NCI-H1048 (cell line): ENCODE data around the gene FBXL17.

ENCODE experiments used
- DNase-seq: peaks from one replicate; lab custom pipeline; 2025; lab: John Stamatoyannopoulos, UW

FBXL17 gene

DNA sequence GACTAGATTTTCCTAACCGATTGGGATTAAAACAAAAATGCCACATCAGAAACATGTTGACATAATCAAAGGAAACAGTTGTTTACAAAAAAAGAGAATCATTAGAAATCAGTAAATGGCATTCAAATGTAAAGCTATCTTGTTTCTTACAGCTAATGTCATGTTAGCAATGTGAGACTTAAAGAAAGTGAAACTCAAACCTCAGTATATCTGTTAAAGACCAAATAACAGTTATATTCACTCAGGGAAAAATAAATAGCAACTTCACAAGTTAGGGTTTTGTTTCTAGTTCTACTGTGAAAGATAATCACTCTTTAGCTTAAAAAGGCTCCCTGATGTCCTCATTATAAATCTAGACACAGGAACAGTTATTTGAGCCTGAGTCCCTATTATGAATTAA lies 521.9 kb downstream of the FBXL17 start:
- DNase-seq: no peak

DNA sequence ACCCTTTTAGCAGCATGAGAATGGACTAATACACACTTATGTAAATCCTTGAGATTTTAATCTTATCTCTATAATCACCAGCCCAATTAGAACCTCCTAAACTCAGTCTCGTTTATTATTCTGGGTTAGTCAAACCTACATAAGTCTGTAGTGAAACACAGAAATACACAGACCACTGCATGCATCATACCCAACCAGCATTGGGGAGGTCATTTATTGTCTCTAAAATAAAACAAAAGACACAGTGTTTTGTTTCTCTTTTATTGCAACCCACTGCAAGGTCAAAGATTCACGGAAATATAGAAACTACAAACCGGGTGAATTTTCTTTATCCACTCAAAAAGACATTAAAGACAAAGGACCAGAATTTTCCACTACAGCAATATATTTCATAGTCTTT lies 523.1 kb downstream of the FBXL17 start:
- DNase-seq: no peak

DNA sequence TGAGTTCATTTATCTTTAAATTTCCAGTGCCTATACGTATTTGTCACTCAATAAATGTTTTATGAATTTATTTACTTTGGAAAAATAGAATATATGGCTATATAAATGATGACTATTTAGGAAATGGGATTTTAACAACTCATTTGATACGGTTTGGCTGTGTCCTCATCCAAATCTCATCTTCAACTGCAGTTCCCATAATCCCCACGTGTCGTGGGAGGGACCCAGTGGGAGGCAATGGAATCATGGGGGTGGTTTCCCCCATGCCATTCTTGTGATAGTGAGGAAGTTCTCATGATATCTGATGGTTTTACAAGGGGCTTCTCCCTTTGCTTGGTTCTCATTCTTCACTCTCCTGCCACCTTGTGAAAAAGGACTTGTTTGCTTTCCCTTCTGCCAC lies 523.6 kb downstream of the FBXL17 start:
- no peak for DNase-seq

DNA sequence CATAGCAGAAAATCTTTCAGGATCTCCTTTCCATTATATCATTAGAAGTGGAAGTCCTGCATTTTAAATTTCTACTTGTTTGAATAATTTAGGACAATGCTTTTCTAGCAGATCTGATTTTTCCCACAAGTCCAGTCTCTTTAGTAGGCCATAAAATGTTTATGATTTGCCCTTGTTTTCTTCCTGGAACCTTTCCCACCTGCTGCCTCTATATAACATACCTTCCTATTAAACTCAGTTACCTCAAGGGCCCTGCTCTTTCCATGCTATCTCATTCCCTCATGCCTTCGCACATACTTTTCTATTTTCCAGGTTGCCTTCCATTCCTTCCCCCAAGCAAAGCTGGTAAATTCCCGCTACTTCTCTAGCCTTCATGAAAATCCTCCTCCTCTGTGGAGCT lies 524.1 kb downstream of the FBXL17 start:
- no peak for DNase-seq

DNA sequence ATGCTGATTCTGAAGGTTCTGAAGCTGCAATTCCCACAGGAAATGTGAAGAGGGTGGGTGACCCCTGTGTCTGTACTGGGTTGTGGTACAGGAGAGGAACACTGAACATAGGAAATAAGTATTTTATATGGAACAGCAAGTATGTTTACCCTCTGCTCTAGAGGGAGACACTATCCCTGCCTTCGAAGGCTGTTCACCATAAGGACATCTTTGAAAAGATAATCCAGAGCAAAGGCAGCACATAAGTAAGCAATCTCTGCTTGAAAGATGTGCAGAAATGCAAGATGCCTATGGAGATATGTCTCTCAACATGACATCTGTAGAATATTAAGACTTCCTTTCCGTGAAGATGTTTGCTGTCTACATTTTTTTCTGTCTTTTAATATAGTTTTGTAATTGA lies 526.7 kb downstream of the FBXL17 start:
- no peak for DNase-seq

DNA sequence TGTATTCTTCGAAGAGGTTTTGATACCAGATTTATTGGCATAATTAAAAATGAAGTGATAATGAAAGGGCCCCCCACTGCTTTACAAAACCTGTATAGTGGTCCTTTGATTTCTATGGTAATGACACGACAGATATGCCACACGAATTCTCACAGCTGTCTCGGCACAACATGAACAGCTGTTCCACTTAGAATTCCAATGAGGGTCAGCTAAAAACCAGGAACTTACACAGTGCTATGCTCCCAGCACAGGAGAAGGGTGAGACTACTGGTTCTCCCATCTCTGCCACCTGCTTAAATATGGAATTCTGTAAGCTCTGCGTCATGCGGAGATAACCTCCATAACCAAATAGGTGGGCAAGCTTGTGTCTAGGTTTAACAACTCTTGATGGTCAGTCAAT lies 528.2 kb downstream of the FBXL17 start:
- no peak for DNase-seq

DNA sequence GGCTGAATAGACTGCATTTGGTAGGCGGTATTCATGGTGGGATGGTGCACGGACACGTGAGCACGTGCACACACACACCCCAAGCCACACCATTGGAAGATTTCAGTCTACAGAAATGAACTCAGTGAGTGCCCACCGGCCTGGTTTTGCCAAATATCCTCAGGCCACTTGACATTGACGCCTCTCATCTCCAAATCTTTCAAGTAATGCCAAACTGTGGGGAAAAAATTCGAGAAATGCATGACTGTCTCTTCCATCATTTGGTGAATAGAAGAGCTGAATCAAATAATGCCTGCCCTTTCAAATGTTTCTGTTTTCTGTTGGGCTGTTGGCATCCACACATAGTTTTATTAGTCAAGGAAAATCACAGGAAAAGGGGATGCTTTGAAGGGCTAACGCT lies 528.9 kb downstream of the FBXL17 start:
- no peak for DNase-seq

DNA sequence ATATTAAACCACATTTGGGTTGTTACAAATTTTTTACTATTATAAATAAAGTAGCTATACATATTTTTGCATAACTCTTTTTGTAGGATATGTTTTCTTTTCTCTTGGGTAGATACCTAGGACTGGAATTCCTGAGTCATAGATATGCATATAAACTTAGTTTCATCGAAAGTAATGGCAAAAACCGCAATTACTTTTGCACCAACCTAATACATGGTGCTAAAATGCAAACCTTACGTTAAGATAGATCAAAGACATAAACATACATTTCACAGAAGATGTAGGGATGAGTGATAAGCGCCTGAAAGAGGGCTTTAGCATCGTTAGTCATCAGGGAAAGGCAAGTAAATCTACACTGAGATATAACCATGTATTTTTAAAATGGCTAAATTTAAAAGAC lies 532.8 kb downstream of the FBXL17 start:
- no peak for DNase-seq

DNA sequence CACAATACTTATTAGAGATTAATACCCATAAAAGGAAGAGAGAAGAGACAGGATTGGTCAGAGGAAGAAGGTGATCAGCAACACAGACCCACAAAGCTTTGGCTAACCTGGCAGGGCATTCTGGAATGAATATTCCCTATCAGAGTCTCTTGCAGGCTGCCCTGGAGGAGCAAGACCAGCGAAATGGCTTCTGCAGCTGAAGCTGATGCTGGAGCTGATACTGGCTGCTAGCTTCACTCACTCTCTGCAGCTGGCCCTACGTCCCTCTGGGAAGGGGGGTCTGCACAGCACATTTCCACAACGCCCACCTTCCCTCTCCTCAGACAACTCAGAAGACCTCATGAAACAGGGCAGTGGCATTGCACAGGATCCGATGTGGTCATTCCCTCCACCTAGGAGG lies 541.3 kb downstream of the FBXL17 start:
- no peak for DNase-seq

DNA sequence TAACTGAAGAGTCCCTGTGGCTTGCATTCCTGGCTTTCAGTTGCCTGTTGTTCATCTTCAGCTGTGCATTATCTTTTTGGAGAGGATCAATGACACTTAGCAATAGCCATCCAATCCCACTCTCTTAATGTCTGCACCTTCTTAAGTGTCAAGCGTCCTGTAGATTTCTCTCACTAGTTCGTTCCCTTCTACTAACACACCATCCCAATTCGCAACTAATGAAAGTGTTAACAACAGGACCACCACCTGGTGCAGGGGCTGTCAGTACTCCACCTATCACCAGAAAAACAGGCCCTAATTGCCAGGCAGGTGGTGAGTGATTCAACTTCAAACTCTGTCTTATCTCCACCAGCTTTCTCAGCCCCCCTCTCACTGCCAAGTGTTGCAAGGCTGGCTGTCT lies 541.7 kb downstream of the FBXL17 start:
- DNase-seq: no peak

DNA sequence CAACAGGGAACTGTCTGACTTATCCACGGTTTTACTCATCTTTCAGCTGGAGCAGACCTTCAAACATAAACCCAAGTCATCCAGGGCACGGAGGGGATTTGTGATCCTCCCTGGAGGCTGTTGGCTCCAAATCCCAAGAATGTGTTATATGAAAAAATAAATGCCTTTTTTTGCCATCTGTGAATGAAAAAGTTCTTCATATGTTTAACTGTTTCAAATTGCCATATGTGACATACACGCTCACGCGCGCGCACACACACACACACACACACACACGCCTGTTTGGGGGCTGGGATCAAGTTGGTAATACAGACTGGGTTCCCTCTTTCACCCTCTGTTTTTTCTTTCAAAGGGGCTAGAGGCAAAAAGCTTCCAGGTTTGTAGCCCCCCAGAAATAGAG lies 546.8 kb downstream of the FBXL17 start:
- DNase-seq: no peak

DNA sequence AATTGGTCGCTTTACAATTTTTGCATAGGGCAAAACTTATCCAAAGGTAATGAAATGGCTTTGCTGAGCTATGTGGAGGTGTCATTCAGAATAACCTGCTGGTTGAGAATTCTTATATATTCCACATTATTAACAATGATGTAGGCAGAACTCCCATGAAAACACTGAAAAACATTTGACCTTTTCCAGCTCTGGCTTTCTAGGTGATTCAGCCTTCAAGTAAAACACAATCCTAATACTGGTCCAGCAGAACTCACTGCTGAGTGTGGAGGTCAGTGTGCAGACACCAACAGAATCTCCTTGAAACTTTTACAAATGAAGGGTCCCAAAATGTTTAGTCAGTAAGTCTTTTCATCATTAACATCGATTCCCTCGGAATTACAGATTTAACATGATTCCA lies 549.2 kb downstream of the FBXL17 start:
- no peak for DNase-seq

DNA sequence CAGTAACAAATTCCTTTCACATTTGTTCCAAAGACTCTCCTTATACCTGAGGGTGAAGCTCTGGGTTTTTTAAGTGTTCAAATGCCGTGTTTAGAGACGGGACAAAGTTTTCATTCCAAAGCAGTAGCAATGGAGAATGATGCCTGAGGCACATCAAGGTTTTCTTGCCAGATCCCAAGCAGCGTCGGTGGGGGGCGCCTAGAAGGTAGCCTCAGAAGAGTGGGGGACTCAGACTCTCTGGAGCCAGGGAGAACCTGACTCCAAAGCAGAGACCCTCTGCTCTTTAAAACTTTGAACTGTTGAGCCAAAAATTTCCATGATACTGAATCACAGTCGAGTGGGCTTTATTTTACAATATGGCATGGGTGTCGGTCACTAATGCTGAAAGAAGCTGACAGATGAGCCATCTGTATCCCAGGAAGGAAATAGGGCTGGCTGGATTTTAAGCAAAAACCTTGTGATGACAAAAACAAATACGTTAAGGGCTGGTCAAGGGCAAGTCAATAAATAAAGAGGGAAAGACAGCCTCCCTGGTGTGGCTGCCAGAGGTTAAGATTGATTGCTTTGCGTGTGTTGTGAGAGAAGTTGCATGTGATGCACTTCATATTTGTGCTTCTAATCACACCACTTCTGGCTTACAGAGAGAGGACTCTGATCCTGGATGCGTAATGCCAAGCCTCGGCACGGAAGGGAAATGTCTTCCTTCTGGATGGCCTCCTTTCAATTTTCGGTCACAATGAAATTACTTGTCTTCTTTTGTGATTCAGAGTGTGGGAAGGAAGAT lies 550.1 kb downstream of the FBXL17 start:
- no peak for DNase-seq

DNA sequence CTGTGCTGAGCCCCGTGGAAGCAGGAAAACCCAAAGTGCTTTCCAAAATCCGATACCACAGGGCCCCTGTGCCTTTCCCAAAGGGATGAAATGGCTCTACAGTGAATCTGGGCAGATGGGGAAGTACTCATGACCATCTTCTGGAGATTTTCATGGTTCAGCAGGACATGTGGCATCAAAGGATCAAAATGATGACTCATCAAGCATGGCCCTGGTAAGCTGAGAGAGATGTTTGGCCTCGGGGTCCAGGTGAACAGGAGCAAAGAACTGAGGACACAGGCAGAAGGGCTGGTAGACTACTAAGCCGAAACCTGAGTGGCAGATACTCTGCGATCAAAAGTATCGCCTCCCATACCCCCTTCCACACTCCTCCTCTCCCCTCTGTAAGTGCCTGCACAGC lies 551.1 kb downstream of the FBXL17 start:
- DNase-seq: no peak

DNA sequence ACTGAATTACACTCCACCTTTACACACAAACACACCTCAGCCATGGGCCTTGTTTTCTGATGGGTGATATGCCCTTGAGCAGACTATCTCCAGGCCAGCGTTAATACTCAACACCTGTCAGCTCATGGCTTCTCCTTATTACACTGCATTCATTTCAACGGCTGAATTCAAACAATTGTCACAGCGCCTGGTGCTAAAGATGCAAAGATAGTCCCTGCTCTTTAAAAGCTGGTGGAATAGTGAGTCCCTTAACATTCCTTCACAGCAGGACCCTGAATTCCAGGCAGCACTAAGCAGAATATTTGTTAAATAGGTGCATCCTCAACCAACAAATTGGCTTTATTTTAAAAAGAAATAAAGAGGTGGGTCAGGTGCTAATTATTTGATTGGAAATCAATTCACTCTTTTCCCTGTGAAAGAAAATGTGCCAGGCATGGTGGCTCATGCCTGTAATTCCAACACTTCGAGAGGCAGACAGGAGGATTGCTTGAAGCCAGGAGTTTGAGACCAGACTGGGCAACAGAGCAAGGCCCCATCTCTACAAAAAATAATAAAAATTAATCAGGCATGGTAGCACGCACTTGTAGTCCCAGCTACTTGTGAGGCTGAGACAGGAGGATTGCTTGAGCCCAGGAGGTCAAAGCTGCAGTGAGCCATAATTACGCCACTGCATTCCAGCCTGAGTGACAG lies 555.4 kb downstream of the FBXL17 start:
- DNase-seq: no peak

DNA sequence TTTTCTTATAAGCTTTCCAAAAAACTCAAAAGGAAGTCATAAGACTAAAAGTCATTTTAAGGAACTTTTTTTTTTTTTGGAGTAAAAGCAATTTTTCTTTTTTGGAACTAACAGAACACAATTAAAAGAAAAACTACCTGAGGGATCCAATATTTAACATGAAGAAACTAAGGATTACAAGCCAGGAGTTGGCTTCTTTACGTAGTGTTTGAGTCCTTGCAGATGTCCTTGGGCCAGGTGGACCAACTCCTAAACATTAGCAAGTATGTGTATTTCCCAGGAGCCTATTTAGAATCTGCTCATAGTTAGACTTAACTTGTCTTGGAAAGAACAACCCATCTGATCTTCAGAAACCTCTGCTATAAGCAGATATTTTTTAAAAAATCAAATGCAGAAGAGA lies 557.1 kb downstream of the FBXL17 start:
- no peak for DNase-seq

DNA sequence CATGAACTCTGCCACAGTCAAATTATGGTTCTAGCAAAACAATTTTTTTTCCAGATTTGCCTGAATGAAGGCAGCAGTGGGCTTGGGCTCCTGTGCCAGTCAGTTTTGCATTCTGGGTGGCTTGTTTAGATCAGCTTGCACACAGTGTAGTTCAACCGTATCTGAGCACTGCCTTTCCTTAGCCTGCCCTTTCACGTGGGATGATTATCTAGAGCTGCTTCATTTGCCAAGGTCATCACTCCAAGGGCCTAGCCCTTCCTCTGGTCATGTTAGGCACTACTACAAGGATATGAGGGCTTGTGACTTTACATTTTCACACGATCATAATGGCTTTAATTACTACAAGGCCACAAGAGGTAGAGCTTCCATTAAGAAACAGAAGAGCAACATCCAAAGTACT lies 560.6 kb downstream of the FBXL17 start:
- DNase-seq: no peak

DNA sequence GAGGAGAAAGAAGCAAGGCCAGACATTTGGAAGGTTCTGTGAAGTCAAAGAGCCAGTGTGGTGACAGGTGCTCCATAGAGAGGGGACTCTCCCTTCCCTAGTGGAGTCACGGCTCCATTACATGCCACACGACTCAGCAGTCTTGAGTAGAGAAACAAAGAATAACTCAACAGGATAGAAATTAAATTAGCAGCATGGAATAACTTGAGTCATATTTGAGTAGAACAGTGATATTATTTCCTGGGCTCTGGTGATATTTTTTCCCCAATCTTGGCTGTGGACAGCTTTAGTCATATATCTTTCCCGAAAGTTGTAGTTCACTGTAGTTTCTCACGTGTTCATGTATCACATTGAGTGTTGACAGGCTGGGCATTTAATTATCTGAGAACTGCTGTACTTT lies 561.5 kb downstream of the FBXL17 start:
- no peak for DNase-seq

DNA sequence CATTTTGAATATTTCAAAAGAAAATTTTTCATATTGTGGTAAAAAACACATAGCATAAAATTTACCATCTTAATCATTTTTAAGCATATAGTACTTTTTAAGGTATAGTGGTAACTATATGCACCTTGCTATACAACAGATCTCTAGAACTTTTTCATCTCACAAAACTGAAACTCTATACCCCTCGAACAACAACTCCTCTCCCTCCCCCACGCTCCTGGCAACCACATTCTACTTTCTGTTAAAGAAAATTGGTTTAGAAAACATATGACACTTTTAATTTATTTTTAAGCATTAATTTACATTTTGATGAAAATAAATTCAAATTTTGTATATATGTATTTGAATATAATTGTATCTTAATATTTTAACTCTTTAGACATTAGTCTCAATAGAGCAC lies 563.9 kb downstream of the FBXL17 start:
- DNase-seq: no peak

DNA sequence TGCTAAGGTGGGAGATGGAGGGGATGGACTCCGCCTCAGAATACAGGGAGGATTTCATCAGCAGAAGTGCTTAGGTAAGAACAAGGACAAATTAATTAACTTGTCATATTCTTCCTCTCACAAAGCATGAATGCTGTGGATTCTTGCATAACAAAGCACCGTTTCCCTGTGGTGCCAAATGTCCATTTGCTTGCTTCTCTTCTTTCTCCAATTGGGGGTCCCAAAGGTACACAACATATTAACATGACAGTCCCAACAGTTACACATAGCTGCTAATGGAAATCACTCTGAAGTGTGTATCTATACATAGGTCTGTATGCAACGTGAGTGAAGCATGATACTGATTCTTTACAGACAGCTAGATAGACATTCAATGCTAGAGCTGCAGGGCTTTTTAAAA lies 564.5 kb downstream of the FBXL17 start:
- DNase-seq: no peak

DNA sequence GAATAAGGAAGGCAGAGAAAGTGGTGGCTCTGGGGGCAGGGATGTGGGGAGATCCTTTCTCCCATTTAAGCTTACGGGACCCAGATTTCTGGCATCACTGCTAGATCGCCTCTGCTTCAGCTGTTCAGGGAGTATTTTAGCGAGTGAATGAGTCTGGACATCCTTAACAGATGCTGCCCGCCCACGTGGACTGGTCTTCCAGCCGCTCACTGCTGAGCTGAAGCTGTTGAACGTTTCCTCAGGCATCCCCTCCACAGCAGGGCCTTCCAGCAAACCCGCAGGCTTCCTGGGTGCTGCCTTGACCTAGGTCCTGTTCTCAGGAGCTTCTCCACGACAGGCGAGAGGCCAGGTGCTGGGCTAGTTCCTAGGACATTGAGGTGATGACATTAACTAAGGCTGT lies 566.8 kb downstream of the FBXL17 start:
- no peak for DNase-seq

DNA sequence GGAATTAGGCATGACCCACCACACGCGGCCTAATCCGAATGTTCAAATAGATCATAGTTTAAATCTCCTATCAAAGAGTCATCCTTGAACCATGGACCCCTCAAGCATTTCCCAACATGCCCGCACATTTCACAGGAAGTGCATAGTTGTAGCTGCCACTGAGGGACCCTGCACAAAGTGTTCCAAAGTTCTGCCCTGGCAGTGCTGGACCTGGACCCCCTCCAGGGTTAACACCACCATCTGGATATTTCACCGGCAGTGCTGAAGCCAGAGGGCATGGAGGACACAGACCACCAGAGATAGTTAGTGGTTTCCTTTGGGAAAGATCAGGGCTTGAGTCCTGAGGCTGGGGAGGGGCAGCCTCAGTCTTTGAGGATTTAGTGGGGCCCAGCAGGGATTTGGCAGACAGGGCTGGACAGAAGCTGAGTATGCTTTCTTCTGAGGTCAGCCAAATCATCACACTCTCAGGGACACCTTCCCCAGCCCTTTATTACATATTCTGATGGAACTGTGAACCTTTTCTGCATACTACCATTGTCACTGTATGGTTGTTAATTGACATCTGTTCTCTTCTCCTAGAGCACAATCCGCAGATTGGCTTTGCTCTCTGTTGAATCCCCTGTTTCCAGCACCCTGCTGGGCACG lies 567.6 kb downstream of the FBXL17 start:
- no peak for DNase-seq

DNA sequence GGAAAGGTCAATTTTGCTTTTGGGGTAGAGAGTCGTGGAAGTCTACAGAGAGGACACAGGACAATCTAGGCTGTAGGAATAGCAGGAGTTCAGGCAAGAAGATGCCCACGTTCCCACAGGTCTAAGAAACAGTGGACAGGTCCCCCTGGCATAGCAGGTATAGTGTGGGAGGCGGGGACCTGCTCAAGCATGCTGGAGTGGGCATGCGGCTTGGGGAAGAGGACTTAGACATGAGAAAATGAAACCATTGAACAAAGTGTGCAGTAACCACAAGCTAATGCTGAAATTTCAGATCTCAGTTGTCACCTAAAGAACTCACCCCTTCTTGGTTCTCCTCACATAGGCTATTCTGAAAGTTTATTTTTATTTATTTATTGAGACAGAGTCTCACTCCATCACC lies 568.3 kb downstream of the FBXL17 start:
- DNase-seq: no peak
